Measurements from ENCODE around the gene TFPI2.

The TFPI2 gene

DNA sequence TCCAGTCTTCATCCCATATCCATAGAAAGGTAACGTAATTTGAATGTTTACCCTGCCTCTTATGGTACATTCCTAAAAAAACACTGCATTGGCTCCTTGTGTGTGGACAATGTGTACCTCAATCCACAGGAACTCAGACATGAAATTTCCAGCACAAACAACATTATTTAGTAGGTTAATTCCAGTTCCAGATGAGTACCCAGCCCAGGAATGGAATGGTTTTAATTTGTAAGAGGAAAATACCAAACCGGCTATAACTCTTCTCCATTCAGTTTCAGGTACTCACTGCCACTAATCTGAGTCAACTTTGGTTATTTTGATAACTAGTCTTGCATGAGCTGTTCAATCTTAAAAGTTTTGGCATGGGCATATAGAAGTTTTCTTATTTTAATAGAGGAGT lies 39.0 kb downstream of the TFPI2 start:
- 90% methylated on average over 2 of the region's 2 CpGs for WGBS

DNA sequence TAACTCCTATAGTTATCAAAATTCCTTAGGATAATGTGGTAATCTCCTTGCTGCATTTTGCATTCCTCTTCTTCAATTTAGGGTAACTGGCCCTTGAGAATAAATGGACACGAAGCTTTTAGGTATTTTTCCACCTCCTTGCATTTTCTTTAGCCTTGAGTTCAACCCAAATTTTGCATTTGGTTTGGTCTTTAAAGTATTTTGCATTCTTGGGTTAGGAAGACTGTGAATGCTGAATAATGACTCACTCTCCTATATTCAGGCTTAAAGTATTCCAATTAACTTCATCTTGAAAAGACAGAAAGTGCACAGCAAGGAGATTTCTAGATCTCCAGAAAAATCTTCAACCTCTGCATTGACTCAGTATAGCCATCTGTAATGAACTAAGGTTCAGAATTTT lies 47.3 kb downstream of the TFPI2 start:
- H3K4me1 ChIP-seq (ENCODE audit: insufficient read depth, low read length): peaks cover 8% of the 10 kb centered on the region
- H3K4me3 ChIP-seq (ENCODE audit: low read length): no peak overlapping the region
- no peak overlapping the region for H3K27ac ChIP-seq (ENCODE audit: low read depth, low read length)
- no peaks in the 10 kb centered on the region for H3K36me3 ChIP-seq (ENCODE audit: insufficient read depth, low read length)
- no peaks in the 10 kb centered on the region for H3K27me3 ChIP-seq (ENCODE audit: insufficient read depth, low read length)
- no peak overlapping the region for H3K9ac ChIP-seq (ENCODE audit: low read depth, low read length)
- H3K9me3 ChIP-seq (ENCODE audit: insufficient read depth, low read depth, low read length): no peaks in the 10 kb centered on the region
- WGBS: 67% methylated on average over 1 of the region's 1 CpG

More for the DNA sequence above, 39.0 kb downstream of the TFPI2 start:
- H3K36me3 ChIP-seq (ENCODE audit: insufficient read depth, low read length): no peaks in the 10 kb centered on the region
- no peaks in the 10 kb centered on the region for H3K27me3 ChIP-seq (ENCODE audit: insufficient read depth, low read length)
- no peak overlapping the region for H3K4me3 ChIP-seq (ENCODE audit: low read length)
- H3K9ac ChIP-seq (ENCODE audit: low read depth, low read length): no peak overlapping the region
- H3K27ac ChIP-seq (ENCODE audit: low read depth, low read length): no peak overlapping the region
- no peaks in the 10 kb centered on the region for H3K9me3 ChIP-seq (ENCODE audit: insufficient read depth, low read depth, low read length)
- H3K4me1 ChIP-seq (ENCODE audit: insufficient read depth, low read length): no peaks in the 10 kb centered on the region

DNA sequence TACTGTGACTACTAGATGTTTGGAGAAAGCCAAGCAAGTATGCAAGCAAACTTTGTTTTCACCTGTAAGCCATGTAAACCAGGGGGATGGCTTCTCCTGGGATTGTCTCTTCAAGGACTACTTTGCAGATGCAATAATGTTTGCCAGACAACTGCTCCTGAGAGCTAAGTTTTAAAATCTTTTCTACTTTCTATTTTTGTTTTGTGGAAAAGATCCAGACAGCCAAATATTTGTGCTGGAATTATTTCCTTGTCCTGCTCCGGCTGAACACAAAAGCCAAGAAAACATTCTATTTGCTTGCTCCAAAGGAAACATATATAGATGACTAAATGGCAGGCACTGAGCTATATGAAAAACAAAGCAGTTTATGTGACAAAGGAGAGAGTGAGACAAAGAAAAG lies 51.6 kb downstream of the TFPI2 start:
- Histone ChIP-seq H3K36me3 (ENCODE audit: insufficient read depth, low read length) (no peaks in the 10 kb centered on the region), H3K27me3 (ENCODE audit: insufficient read depth, low read length) (no peaks in the 10 kb centered on the region), H3K27ac (ENCODE audit: low read depth, low read length) (no peak overlapping the region), H3K4me1 (ENCODE audit: insufficient read depth, low read length) (peaks cover 20% of the 10 kb centered on the region), H3K9me3 (ENCODE audit: insufficient read depth, low read depth, low read length) (no peaks in the 10 kb centered on the region), H3K4me3 (ENCODE audit: low read length) (no peak overlapping the region), H3K9ac (ENCODE audit: low read depth, low read length) (no peak overlapping the region)
- 100% methylated on average over 1 of the region's 1 CpG for WGBS

DNA sequence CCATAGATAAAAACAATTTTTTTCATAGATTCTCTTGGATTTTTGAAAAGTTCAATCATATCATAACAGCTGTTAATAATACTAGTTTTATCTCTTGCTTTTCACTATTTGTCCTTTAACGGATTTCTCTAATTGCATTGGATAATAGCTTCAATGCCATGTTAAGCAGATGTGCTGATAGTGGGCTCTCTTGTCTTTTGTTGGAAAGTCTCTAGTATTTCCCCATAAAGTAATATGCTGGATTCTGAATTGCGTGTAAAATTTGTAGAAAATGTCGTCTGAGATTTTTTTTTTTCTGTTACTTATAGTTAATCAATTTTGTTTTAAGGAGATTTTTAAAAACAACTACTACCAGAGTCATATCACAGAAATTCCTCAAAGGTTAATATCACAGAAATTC lies 53.3 kb downstream of the TFPI2 start:
- H3K9me3 ChIP-seq (ENCODE audit: insufficient read depth, low read depth, low read length): no peaks in the 10 kb centered on the region
- H3K9ac ChIP-seq (ENCODE audit: low read depth, low read length): no peak overlapping the region
- H3K4me1 ChIP-seq (ENCODE audit: insufficient read depth, low read length): peaks cover 12% of the 10 kb centered on the region; the same call in 1 of the 2 replicates
- no peaks in the 10 kb centered on the region for H3K27me3 ChIP-seq (ENCODE audit: insufficient read depth, low read length)
- H3K4me3 ChIP-seq (ENCODE audit: low read length): no peak overlapping the region
- H3K27ac ChIP-seq (ENCODE audit: low read depth, low read length): no peak overlapping the region
- 100% methylated on average over 1 of the region's 3 CpGs for WGBS
- H3K36me3 ChIP-seq (ENCODE audit: insufficient read depth, low read length): no peaks in the 10 kb centered on the region

DNA sequence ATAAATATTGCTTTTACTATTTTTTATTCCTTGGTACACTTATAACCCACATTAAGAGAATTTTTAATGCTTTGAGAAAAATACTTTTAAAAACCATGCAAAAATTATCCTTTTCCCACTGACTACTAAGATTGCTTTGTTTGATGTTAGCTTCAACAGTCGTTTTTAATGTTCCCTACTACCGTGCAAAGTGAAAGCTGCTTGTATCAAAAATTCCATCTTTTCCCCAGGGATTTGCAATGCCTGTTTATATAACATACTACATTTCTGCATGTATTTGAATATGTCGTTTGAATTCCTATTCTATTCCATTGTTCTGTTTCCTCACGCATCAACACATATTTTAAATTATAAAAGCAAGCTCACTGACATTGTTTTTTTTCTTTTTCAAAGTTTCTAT lies 54.4 kb downstream of the TFPI2 start:
- Histone ChIP-seq H3K36me3 (ENCODE audit: insufficient read depth, low read length) (no peaks in the 10 kb centered on the region), H3K4me3 (ENCODE audit: low read length) (no peak overlapping the region), H3K4me1 (ENCODE audit: insufficient read depth, low read length) (peaks cover 12% of the 10 kb centered on the region; the same call in 1 of the 2 replicates), H3K9me3 (ENCODE audit: insufficient read depth, low read depth, low read length) (no peaks in the 10 kb centered on the region), H3K27ac (ENCODE audit: low read depth, low read length) (no peak overlapping the region), H3K27me3 (ENCODE audit: insufficient read depth, low read length) (no peaks in the 10 kb centered on the region), H3K9ac (ENCODE audit: low read depth, low read length) (no peak overlapping the region)
- 53% methylated on average over 4 of the region's 4 CpGs for WGBS

DNA sequence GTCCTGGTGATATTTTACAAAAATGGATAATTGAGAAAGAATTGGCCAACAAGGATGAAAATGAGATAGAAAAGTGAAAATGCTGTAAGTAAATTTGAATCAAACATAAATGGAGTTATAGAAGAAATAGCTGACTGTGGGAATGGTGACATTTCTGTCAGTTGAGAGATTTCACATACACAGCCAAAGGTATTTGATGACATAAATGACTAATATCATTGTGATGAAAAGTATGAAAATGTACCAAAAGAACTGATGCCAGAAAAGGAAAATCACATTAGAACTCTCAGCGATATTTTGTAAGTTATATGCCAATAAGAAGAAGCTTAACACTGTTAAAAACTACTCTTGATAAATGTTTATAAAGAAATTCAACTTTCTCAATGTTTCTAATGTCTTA lies 54.9 kb downstream of the TFPI2 start:
- no peak overlapping the region for H3K9ac ChIP-seq (ENCODE audit: low read depth, low read length)
- no peaks in the 10 kb centered on the region for H3K36me3 ChIP-seq (ENCODE audit: insufficient read depth, low read length)
- no peaks in the 10 kb centered on the region for H3K27me3 ChIP-seq (ENCODE audit: insufficient read depth, low read length)
- no CpG with 5 or more reads among the region's 1 CpG for WGBS
- peaks cover 12% of the 10 kb centered on the region; the same call in 1 of the 2 replicates for H3K4me1 ChIP-seq (ENCODE audit: insufficient read depth, low read length)
- no peak overlapping the region for H3K4me3 ChIP-seq (ENCODE audit: low read length)
- no peaks in the 10 kb centered on the region for H3K9me3 ChIP-seq (ENCODE audit: insufficient read depth, low read depth, low read length)
- no peak overlapping the region for H3K27ac ChIP-seq (ENCODE audit: low read depth, low read length)

All from HUES64 (cell line).